NOMO-1 treated with dmso at 0.1 percent for 144 hours (cell line): ENCODE measurements around the gene ZNF565.
"Not testable (repeated sequence)": the region's sequence is repeated elsewhere in the genome, so short reads cannot be mapped to it uniquely, and the experiment has no call there.

ENCODE experiments used
- DNase-seq: peaks from one replicate; lab custom pipeline; 2025; ENCODE audit not compliant: unreplicated experiment; lab: John Stamatoyannopoulos, UW

Gene ZNF565

DNA sequence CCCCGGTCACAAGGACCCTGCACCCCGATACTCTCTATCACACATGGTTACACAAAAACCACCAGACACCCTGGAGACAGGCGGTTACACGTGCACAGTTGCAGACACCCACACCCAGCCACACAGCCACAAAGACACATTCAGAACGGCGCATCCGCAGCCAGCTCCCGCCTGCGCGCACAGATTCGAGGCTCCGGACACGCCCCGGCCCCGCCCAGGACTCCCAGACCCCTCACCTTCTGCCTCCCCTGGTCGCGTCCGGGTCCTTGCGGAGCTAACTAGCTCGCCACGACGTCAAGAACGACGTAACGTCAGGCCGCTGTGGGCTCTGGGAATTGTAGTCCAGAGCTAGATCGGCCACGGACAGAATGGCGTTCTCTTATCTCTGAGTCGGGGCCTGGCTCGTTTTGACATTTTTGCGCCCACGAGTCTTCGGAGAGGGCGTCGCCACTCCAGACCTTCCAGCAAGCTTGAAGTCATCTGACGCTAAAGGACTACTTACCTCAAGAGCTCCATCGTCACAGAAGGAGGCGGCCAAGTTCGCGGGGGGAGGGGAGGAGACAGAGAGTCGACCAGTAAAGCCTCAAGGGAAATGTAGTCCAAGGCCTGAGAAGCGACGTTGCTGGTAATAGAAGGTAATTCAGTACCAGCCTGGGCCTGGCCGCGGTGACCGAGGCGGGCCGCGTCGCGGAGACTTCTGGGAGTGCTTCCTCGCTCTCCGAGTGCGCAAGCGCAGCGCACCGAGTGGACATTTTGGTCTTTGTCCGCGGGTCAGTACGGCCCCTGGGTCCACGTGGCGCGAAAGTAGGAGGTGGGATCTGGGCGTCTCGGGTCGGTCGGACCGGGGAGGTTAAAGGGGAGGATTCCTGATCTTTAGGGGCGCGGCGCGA lies at the start of gene ZNF565, which contains the start of gene ZNF146:
Gene ZNF565 (minus strand): TSS at position 280 of the 890 bp plus-strand sequence. CDS start 12,680 bp downstream, outside the sequence.
Gene ZNF146 (plus strand): TSS at position 721 of the 890 bp plus-strand sequence. CDS start 21,335 bp downstream, outside the sequence.
- peak; percentile 98 for DNase-seq

DNA sequence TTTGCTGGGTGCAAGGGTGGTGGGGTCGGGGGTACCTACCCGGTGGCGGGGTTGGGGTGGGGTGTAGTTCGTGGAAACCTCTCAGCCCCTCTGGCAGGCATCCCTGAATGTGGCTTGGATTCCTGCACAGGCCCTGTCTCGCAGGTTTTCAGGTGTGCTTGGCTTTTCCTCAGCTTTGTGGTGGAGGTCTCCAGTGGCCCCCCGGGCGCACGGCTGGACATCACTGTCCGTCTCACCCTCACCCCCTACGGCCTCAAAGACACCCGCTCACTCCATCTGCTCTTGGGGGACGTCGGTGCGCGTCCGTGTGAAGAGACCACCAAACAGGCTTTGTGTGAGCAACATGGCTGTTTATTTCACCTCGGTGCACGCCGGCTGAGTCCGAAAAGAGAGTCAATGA lies 44.7 kb upstream of the ZNF565 start:
- DNase-seq = no peak

DNA sequence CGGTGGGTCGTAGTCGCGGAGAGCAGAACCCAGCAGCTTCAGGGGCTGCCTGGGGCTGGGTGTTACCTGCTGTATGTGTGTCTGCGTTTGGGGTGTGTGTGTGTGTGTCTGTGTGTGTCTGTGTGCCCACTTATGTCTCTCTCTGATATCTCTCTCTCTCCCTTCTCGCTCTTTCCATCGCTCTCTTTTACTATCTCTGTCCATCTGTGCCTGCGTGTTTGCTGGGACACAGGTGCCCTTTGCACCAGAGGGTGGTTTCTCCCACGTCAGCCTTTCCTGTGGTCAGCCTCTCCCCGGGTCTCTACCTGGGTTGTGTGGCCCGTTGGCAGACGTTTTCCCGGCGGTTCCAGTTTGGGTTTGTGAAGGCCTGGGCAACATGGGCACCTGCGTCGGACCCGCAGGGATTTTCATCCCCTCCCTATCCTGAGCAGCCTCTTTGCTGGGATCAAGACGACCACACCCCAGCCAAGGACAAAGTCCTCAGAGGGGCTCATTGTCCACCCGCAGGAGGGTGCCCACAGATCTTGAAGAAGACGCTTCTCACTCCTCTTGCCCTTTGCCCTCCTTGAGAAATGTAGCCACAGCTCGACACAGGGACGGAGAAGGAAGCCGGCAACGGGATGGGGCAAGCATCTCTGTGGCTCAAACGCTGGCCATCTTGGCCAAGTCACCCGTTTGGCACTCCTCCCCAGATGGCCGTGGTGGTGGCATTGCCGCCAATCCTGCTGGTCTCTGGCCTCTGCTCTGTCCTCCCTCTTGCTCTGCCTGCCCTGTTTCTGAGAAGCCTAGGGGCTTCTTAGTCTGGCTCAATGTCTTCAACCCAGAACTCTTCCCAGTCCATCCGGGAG lies 43.8 kb upstream of the ZNF565 start:
- DNase-seq = no peak

DNA sequence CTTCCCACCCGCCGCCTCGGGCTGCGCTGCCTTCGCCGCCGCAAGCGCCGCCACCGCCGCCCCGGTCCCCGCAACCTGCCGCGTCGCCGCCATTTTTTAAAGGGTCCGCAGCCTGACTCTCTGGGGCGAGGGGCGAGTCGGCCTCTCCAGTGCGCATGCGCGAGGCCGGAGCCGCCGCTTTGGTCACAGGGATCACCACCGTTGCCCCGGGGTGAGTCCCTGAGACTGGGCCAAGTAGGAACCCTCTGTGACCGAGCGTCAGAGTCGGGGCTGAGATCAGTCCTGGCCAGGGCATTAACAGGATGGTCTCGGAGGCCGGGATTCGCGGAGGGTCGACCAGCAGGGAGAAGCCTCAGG lies 43.0 kb upstream of the ZNF565 start:
- DNase-seq = no peak

DNA sequence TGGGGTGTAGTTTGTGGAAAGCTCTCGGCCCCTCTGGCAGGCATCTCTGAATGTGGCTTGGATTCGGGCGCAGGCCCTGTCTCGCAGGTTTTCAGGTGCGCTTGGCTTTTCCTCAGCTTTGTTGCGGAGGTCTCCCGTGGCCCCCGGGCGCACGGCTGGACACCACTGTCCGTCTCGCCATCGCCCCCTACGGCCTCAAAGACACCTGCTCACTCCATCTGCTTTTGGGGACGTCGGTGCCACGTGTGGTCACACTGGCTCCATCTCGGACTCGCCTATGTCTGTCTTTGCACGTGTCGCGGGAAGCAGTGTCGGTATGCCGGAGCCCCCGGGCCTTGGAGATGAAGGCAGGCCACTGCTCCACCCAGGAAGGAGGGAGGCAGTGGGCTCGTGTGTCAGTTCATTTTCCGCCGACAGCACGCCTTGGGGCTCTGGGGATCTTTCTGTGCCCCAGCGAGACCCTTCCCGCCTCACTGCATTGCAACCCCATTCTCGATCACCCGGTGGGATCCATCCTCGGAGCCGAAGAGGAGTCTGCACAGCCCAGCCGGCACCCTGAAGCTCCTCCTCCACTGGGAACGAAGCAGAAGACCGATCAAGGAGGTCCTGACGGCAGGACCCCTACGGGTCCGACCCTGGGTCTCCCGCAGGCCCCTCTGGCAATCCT lies 42.5 kb upstream of the ZNF565 start:
- no peak for DNase-seq

GRCh38 chr19:36256064-36256463 lies 41.6 kb upstream of the ZNF565 start:
- no peak for DNase-seq

- no peak for DNase-seq
Observed at GRCh38 chr19:36255316-36255715, 40.9 kb upstream of the ZNF565 start.

DNA sequence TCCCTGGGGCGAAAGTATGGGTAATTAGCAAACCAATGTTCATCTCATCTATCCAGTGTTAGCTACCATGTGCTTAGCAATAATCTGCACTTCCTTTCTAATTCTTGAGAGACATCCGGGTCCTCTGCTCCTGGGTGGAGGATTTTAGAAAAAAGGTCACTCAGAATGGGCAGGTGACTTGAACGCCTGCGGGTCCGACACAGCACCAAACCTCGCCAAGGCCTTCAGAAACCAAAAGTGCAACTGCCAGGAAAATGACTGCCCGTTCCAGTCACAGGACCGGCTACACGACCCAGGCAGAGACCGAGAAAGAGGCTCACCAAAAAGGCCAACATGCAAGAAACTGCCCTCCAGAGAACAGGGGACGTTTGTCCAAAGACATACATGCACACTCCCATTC lies 40.4 kb upstream of the ZNF565 start:
- DNase-seq = no peak

GRCh38 chr19:36252047-36252446 lies 37.6 kb upstream of the ZNF565 start:
- DNase-seq = no peak

DNA sequence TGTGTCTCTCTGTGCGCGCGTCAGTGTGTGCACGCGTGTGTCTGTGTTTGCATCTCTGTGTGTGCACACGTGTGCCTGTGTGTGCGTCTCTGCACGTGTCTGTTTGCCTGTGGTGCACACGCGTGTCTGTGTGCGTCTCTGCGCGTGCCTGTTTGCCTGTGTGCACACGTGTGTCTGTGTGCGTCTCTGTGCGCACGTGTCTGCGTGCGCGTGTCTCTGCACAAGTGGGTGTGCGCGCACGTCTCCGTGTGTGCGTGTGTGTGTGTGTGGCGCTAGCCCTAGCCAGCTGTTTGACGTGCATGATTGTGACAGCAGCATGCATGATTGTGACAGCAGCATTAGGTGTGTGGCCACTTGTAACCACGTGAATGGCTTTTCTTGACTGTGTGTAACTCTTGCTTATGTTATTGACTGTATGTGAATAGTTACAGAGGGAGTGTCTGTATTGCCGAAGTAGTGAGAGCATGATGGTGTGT lies 31.6 kb upstream of the ZNF565 start:
- no peak for DNase-seq

- no peak for DNase-seq
Observed at GRCh38 chr19:36245210-36246005, 30.9 kb upstream of the ZNF565 start.

DNA sequence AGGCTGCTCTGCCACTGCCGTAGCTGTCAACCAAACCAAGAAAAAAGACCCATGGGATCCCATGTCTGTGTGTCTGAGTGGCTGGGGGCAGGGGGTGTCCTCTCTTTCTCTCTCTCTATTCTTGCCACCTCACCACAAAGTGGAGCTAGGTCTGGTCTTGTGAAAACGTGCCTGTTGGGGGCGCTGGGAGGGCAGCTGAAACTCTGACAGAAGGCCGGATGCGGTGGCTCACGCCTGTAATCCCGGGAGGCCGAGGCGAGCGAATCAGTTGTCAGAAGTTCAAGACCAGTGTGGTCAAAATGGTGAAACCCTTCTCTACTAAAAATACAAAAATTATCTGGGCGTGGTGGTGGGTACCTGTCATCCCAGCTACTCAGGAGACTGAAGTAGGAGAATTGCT lies 29.6 kb upstream of the ZNF565 start:
- no peak for DNase-seq

DNA sequence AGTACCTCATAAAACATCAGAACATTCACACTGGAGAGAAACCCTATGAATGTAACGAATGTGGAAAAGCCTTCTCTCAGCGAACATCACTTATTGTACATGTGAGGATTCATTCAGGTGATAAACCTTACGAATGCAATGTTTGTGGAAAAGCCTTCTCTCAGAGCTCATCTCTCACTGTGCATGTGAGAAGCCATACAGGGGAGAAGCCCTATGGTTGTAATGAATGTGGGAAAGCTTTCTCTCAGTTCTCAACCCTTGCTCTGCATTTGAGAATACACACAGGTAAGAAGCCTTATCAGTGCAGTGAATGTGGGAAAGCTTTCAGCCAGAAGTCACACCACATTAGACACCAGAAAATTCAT lies 22.5 kb upstream of the ZNF565 start:
- no peak for DNase-seq

DNA sequence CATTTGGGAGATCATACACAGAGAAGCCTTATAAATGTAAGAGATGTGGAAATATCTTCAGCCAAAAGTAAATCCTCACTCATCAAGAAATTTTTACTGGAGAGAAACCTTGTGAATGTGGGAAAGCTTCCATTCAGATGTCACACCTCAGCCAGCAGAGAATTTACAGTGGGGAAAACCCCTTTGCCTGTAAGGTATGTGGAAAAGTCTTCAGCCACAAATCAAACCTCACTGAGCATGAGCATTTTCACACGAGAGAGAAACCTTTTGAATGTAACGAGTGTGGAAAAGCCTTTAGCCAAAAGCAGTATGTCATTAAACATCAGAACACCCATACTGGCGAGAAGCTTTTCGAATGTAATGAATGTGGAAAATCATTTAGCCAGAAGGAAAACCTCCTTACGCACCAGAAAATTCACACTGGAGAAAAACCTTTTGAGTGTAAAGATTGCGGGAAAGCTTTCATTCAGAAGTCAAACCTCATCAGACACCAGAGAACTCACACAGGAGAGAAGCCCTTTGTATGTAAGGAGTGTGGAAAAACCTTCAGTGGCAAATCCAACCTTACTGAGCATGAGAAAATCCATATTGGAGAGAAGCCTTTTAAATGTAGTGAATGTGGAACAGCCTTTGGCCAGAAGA lies 22.0 kb upstream of the ZNF565 start:
- DNase-seq = no peak

GRCh38 chr19:36233626-36234025 lies 19.2 kb upstream of the ZNF565 start:
- not testable (repeated sequence) for DNase-seq

- DNase-seq = no peak
Observed at GRCh38 chr19:36225219-36225892, 10.9 kb upstream of the ZNF565 start.

GRCh38 chr19:36222503-36222902 lies 8.0 kb upstream of the ZNF565 start:
- no peak for DNase-seq

GRCh38 chr19:36221474-36221873 lies 7.0 kb upstream of the ZNF565 start:
- DNase-seq = no peak
